Measurements from ENCODE around the gene PORCN. TPM values are rescaled to one million over a fixed set of nuclear protein-coding genes. Genes with fewer than 3 reads are reported as not detected.

Gene PORCN
- polyA plus RNA-seq, 1 donor (not counting 4 experiments of a cell fraction or from before 2014, with no cell fraction given): 52.2 TPM

DNA sequence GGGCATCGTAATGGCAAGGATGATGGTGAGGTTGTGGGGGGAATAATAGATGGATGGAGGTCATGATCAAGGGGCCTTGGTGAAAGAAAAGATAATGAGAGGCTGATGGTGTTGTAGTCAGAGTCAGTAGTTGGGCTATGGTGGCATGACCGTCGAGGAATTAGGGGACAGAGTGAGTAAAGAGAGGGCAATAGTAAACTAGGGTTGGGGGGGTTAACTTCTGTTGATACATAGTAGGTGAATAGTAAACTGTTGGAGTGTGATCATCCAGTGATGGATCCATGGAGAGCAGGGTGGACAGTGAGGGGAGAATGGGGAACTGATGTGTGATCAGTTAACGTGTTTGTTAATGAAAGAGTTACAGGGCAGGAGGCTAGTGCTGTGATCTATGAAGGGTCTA is 31.9 kb upstream of the PORCN start:
- Histone ChIP-seq H3K36me3 (ENCODE audit: control insufficient read depth in 2 of 2, extremely low read depth in 1 of 2, insufficient read depth in 2 of 2, low read length in 2 of 2) (peaks cover 3 to 7% of the 10 kb centered on the region in 2 experiments), H2AFZ (ENCODE audit: control insufficient read depth, low read length) (no peak overlapping the region), H3K27me3 (ENCODE audit: control insufficient read depth, extremely low read depth, insufficient read depth, low read length) (no peaks in the 10 kb centered on the region), H3K79me2 (ENCODE audit: control insufficient read depth, insufficient read depth, low read length) (peaks cover 35% of the 10 kb centered on the region), H3K27ac (ENCODE audit: control insufficient read depth, insufficient read depth, low read length) (peak overlapping the region; percentile 73), H3K9me1 (ENCODE audit: control insufficient read depth, extremely low read depth, insufficient read depth, low read length) (no peaks in the 10 kb centered on the region), H3K4me1 (ENCODE audit: control insufficient read depth, extremely low read depth, insufficient read depth, low read length) (peaks cover 12% of the 10 kb centered on the region), H3K4me2 (ENCODE audit: control insufficient read depth, extremely low read depth, insufficient read depth, low read depth, low read length) (peak overlapping the region; percentile 76), H3K4me3 (ENCODE audit: control insufficient read depth in 2 of 3, extremely low read depth in 1 of 3, insufficient read depth in 2 of 3, low read depth in 1 of 3, low read length in 3 of 3) (peak overlapping the region; percentile 64 to 75 (median 66)), H4K20me1 (ENCODE audit: control insufficient read depth, extremely low read depth, insufficient read depth, low read length) (no peaks in the 10 kb centered on the region), H3K9me3 (ENCODE audit: control insufficient read depth, low read depth, low read length) (no peaks in the 10 kb centered on the region), H3K9ac (ENCODE audit: control insufficient read depth, extremely low read depth, insufficient read depth, low read length) (peak overlapping the region; percentile 92)
- DNase-seq (ENCODE audit: low read depth, low spot score): no peak
- dilution Hi-C loops (cut with MboI; ENCODE audit: extremely low pct_ligation_motif_present, low sequenced_read_pairs): no loop called here
- no peak for FAIRE-seq
- TF ChIP-seq, protein P1, sequence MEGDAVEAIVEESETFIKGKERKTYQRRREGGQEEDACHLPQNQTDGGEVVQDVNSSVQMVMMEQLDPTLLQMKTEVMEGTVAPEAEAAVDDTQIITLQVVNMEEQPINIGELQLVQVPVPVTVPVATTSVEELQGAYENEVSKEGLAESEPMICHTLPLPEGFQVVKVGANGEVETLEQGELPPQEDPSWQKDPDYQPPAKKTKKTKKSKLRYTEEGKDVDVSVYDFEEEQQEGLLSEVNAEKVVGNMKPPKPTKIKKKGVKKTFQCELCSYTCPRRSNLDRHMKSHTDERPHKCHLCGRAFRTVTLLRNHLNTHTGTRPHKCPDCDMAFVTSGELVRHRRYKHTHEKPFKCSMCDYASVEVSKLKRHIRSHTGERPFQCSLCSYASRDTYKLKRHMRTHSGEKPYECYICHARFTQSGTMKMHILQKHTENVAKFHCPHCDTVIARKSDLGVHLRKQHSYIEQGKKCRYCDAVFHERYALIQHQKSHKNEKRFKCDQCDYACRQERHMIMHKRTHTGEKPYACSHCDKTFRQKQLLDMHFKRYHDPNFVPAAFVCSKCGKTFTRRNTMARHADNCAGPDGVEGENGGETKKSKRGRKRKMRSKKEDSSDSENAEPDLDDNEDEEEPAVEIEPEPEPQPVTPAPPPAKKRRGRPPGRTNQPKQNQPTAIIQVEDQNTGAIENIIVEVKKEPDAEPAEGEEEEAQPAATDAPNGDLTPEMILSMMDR (optimal IDR thresholded peaks at IDR 0.05 in 1 of 3, IDR thresholded peaks at IDR 0.05 in 1 of 3, conservative IDR thresholded peaks at IDR 0.05 in 1 of 3; ENCODE audit: extremely low read depth in 1 of 3, insufficient read depth in 2 of 3, low read length in 3 of 3): no peak
- TF ChIP-seq EZH2 (IDR thresholded peaks at IDR 0.05; ENCODE audit: low read length): no peak

DNA sequence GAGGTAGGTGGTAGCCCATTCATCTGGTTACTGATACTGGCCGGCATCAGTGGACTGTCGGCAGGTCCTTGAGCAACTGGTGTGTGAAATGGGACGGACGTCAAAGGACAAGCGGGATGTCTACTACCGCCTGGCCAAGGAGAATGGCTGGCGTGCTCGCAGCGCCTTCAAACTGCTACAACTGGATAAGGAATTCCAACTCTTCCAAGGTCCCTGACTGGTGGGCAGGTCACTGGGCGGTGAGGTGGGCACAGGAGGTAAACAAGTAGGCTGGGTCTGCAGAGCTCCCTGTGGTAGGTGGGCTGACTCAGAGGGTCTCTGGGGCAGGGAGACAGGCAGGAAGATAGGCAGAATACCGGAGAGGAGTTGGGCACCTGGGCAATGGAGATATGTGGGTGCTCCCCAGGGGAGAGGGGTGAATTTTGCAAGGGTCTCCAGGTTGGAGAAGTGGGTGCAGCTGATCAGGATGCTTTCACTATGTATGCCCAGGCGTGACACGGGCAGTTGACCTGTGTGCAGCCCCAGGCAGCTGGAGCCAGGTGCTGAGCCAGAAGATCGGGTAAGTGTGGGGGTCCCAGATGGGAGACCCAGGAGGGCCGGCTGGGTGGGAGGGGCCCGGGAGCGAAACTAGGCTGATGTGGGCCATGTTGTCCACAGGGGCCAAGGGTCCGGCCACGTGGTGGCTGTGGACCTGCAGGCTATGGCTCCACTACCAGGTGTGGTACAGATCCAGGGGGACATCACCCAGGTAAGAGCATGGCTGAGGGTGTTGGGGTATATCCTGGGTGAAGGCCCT is 30.6 kb upstream of the PORCN start:
- Histone ChIP-seq H3K4me2 (ENCODE audit: control insufficient read depth, extremely low read depth, insufficient read depth, low read depth, low read length) (no peak overlapping the region), H3K9ac (ENCODE audit: control insufficient read depth, extremely low read depth, insufficient read depth, low read length) (no peak overlapping the region), H3K27me3 (ENCODE audit: control insufficient read depth, extremely low read depth, insufficient read depth, low read length) (no peaks in the 10 kb centered on the region), H3K9me3 (ENCODE audit: control insufficient read depth, low read depth, low read length) (no peaks in the 10 kb centered on the region), H2AFZ (ENCODE audit: control insufficient read depth, low read length) (no peak overlapping the region), H4K20me1 (ENCODE audit: control insufficient read depth, extremely low read depth, insufficient read depth, low read length) (no peaks in the 10 kb centered on the region), H3K79me2 (ENCODE audit: control insufficient read depth, insufficient read depth, low read length) (peaks cover 35% of the 10 kb centered on the region), H3K27ac (ENCODE audit: control insufficient read depth, insufficient read depth, low read length) (no peak overlapping the region), H3K36me3 (ENCODE audit: control insufficient read depth in 2 of 2, extremely low read depth in 1 of 2, insufficient read depth in 2 of 2, low read length in 2 of 2) (peaks cover 3 to 7% of the 10 kb centered on the region in 2 experiments), H3K9me1 (ENCODE audit: control insufficient read depth, extremely low read depth, insufficient read depth, low read length) (no peaks in the 10 kb centered on the region), H3K4me3 (ENCODE audit: control insufficient read depth in 2 of 3, extremely low read depth in 1 of 3, insufficient read depth in 2 of 3, low read depth in 1 of 3, low read length in 3 of 3) (no peak overlapping the region), H3K4me1 (ENCODE audit: control insufficient read depth, extremely low read depth, insufficient read depth, low read length) (peaks cover 10% of the 10 kb centered on the region)
- dilution Hi-C loops (cut with MboI; ENCODE audit: extremely low pct_ligation_motif_present, low sequenced_read_pairs): no loop called here
- FAIRE-seq: no peak
- TF ChIP-seq EZH2 (IDR thresholded peaks at IDR 0.05; ENCODE audit: low read length): no peak
- TF ChIP-seq, protein P1 (optimal IDR thresholded peaks at IDR 0.05 in 1 of 3, IDR thresholded peaks at IDR 0.05 in 1 of 3, conservative IDR thresholded peaks at IDR 0.05 in 1 of 3; ENCODE audit: extremely low read depth in 1 of 3, insufficient read depth in 2 of 3, low read length in 3 of 3): no peak
- no peak for DNase-seq (ENCODE audit: low read depth, low spot score)

Data from keratinocyte (primary cell).